Neural crest cell (in vitro differentiated cells): ENCODE measurements around the gene PRDX1. TPM values are rescaled to one million over a fixed set of nuclear protein-coding genes. Genes with fewer than 3 reads are reported as not detected.

Source experiments
- DNase-seq: peaks from one replicate; pipeline ENCODE4 v3.0.0; 2021; ENCODE audit warnings: low read depth, mixed read lengths, low spot score
- H3K27ac Mint-ChIP-seq: one replicate; pipeline ENCODE4 v1.8.0; 2021; ENCODE audit warnings: mild to moderate bottlenecking, mixed read lengths; ENCODE audit not compliant: unreplicated experiment
- H3K27me3 Mint-ChIP-seq: 2 replicates; pipeline ENCODE4 v1.8.0; 2021; ENCODE audit warnings: low read depth, mild to moderate bottlenecking, mixed read lengths
- H3K36me3 Mint-ChIP-seq: 2 replicates; pipeline ENCODE4 v1.8.0; 2021; ENCODE audit warnings: low read depth, mild to moderate bottlenecking, mixed read lengths
- H3K4me1 Mint-ChIP-seq: 2 replicates; pipeline ENCODE4 v1.8.0; 2021; ENCODE audit warnings: mixed read lengths
- H3K4me3 Mint-ChIP-seq: one replicate; pipeline ENCODE4 v1.8.0; 2021; ENCODE audit warnings: mild to moderate bottlenecking, mixed read lengths
- H3K9me3 Mint-ChIP-seq: 2 replicates; pipeline ENCODE4 v1.8.0; 2021; ENCODE audit warnings: mixed read lengths
- CTCF ChIP-seq: fragments of 200-600 bp; sonication (generic); conservative IDR thresholded peaks from 2 replicates; pipeline ENCODE4 v1.5.0; 2021; ENCODE audit warnings: antibody characterized with exemption, mild to moderate bottlenecking
- total RNA-seq: library from RNA; stranded (reverse); gene quantifications from 2 replicates; pipeline ENCODE4 v1.2.1, GENCODE V29; 2021

The PRDX1 gene
- total RNA-seq, 1 donor from 2014 or later, result 334 TPM

- Mint-ChIP-seq H3K9me3 (no peaks in the 10 kb centered on the region), H3K36me3 (peaks cover 10% of the 10 kb centered on the region), H3K27me3 (no peaks in the 10 kb centered on the region), H3K4me1 (no peaks in the 10 kb centered on the region), H3K4me3 (no peak overlapping the region), H3K27ac (no peak overlapping the region)
- no peak for DNase-seq
- no peak for TF ChIP-seq CTCF
Observed at GRCh38 chr1:45507195-45507594, 14.5 kb downstream of the PRDX1 start.

GRCh38 chr1:45503462-45504360 is 18.0 kb downstream of the PRDX1 start:
- Mint-ChIP-seq H3K4me3 (peak overlapping the region; percentile 31), H3K27ac (no peak overlapping the region), H3K27me3 (no peaks in the 10 kb centered on the region), H3K9me3 (no peaks in the 10 kb centered on the region), H3K36me3 (no peaks in the 10 kb centered on the region), H3K4me1 (peaks cover 25% of the 10 kb centered on the region)
- no peak for DNase-seq
- TF ChIP-seq CTCF, result no peak

GRCh38 chr1:45501505-45501859 is 20.2 kb downstream of the PRDX1 start:
- no peak overlapping the region for H3K27ac Mint-ChIP-seq
- H3K36me3 Mint-ChIP-seq, result no peaks in the 10 kb centered on the region

GRCh38 chr1:45499415-45499769 is 22.3 kb downstream of the PRDX1 start:
- Mint-ChIP-seq H3K4me1 (peaks cover 29% of the 10 kb centered on the region), H3K4me3 (peak overlapping the region; percentile 96), H3K9me3 (no peaks in the 10 kb centered on the region), H3K36me3 (no peaks in the 10 kb centered on the region), H3K27me3 (no peaks in the 10 kb centered on the region), H3K27ac (peak overlapping the region; percentile 44)
- no peak for TF ChIP-seq CTCF
- no peak for DNase-seq

More at GRCh38 chr1:45501505-45501859, 20.2 kb downstream of the PRDX1 start:
- no peak for TF ChIP-seq CTCF
- H3K4me3 Mint-ChIP-seq, result peak overlapping the region; percentile 45
- H3K4me1 Mint-ChIP-seq, result peaks cover 29% of the 10 kb centered on the region
- H3K27me3 Mint-ChIP-seq, result no peaks in the 10 kb centered on the region
- no peaks in the 10 kb centered on the region for H3K9me3 Mint-ChIP-seq
- DNase-seq, result no peak

- TF ChIP-seq CTCF, result no peak
- no peaks in the 10 kb centered on the region for H3K36me3 Mint-ChIP-seq
- H3K4me1 Mint-ChIP-seq, result peaks cover 29% of the 10 kb centered on the region
- no peaks in the 10 kb centered on the region for H3K9me3 Mint-ChIP-seq
- DNase-seq, result no peak
- no peaks in the 10 kb centered on the region for H3K27me3 Mint-ChIP-seq
- H3K4me3 Mint-ChIP-seq, result peak overlapping the region; percentile 96
- no peak overlapping the region for H3K27ac Mint-ChIP-seq
Observed at GRCh38 chr1:45498279-45498678, 23.4 kb downstream of the PRDX1 start.
